PFSK-1 (cell line): Measurements from ENCODE around the gene ESR2.

Source experiments
- FOXP2 ChIP-seq: optimal IDR thresholded peaks from 2 replicates; pipeline ENCODE3; 2011; ENCODE audit warnings: borderline replicate concordance, control low read depth, inconsistent platforms; ENCODE audit not compliant: insufficient read depth; ENCODE audit errors: extremely low read length, extremely low read depth
- POLR2AphosphoS5 ChIP-seq: IDR thresholded peaks from 2 replicates; pipeline ENCODE4 v1.6.1; 2012; ENCODE audit warnings: low read depth, mild to moderate bottlenecking, control low read depth, low read length, moderate library complexity
- SIN3A ChIP-seq: IDR thresholded peaks from 2 replicates; pipeline ENCODE4 v1.6.1; 2012; ENCODE audit warnings: mild to moderate bottlenecking, low read length, moderate library complexity, borderline replicate concordance; ENCODE audit not compliant: insufficient read depth
- TAF1 ChIP-seq: IDR thresholded peaks from 2 replicates; pipeline ENCODE4 v1.6.1; 2012; ENCODE audit warnings: low read length, control low read depth, borderline replicate concordance; ENCODE audit not compliant: insufficient read depth
- TF ChIP-seq, protein P1 (sequence below), 2 experiments: IDR thresholded peaks; 2 replicates each; pipeline versions ENCODE4 v1.6.1 to v1.8.0; 2011 to 2012; ENCODE audit warnings: low read depth in 2 of 2, low read length in 2 of 2, control low read depth in 1 of 2, inconsistent platforms in 1 of 2, mild to moderate bottlenecking in 1 of 2, moderate library complexity in 1 of 2; ENCODE audit not compliant: insufficient read depth in 1 of 2

The ESR2 gene

DNA sequence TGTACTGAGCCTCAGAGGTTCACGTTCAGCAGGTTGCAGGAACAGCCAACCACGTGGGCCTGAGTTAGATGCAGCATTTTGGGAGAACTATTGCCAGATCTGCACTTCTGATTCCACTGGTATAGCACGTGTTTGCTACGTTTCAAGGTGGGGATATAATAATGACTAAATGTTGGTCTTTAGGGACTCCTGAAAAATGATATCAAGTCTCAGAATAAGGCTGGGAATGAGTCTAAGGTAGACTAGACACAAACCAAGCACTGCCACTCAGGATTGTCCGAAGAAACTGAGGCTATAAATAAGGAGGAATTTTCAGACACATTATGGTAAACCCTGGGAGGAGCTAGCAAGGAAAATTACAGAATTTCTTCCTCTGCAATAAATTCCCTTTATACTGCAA, 98.1 kb downstream of the ESR2 start:
- TF ChIP-seq FOXP2 = no peak
- TF ChIP-seq POLR2AphosphoS5 = no peak

DNA sequence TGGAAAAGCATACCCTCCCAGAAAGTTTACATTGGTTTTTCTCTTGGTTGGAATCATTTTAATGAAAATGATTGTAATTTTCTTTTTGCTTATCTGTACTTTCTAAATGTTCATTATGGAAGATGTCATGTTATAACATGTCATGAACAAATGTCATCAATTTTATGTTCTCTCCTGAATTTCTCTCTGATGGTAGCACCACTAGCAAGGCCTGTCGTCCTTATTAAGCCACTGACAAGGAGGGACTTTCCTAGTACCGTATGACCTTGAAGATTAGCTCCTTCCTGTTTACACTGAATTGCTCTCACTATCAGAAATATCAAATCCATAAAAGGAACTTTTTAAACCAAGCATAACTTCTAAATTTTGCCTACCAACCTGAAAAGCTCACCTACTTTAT, 99.0 kb downstream of the ESR2 start:
- TF ChIP-seq FOXP2 (no peak), TAF1 (no peak), POLR2AphosphoS5 (no peak), SIN3A (no peak)
- TF ChIP-seq, protein P1, sequence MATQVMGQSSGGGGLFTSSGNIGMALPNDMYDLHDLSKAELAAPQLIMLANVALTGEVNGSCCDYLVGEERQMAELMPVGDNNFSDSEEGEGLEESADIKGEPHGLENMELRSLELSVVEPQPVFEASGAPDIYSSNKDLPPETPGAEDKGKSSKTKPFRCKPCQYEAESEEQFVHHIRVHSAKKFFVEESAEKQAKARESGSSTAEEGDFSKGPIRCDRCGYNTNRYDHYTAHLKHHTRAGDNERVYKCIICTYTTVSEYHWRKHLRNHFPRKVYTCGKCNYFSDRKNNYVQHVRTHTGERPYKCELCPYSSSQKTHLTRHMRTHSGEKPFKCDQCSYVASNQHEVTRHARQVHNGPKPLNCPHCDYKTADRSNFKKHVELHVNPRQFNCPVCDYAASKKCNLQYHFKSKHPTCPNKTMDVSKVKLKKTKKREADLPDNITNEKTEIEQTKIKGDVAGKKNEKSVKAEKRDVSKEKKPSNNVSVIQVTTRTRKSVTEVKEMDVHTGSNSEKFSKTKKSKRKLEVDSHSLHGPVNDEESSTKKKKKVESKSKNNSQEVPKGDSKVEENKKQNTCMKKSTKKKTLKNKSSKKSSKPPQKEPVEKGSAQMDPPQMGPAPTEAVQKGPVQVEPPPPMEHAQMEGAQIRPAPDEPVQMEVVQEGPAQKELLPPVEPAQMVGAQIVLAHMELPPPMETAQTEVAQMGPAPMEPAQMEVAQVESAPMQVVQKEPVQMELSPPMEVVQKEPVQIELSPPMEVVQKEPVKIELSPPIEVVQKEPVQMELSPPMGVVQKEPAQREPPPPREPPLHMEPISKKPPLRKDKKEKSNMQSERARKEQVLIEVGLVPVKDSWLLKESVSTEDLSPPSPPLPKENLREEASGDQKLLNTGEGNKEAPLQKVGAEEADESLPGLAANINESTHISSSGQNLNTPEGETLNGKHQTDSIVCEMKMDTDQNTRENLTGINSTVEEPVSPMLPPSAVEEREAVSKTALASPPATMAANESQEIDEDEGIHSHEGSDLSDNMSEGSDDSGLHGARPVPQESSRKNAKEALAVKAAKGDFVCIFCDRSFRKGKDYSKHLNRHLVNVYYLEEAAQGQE (IDR thresholded peaks at IDR 0.05; ENCODE audit: insufficient read depth in 1 of 2, low read depth in 2 of 2, low read length in 2 of 2) = no peak

- TF ChIP-seq FOXP2 = no peak
Observed at GRCh38 chr14:64194404-64194803, 99.8 kb downstream of the ESR2 start.

GRCh38 chr14:64193821-64194220, 100.3 kb downstream of the ESR2 start:
- TF ChIP-seq TAF1 (no peak), SIN3A (no peak), POLR2AphosphoS5 (no peak), FOXP2 (no peak)
- TF ChIP-seq, protein P1 (IDR thresholded peaks at IDR 0.05; ENCODE audit: insufficient read depth in 1 of 2, low read depth in 2 of 2, low read length in 2 of 2) = no peak

GRCh38 chr14:64191756-64192155, 102.4 kb downstream of the ESR2 start:
- TF ChIP-seq TAF1 = no peak
- TF ChIP-seq, protein P1 (IDR thresholded peaks at IDR 0.05; ENCODE audit: insufficient read depth in 1 of 2, low read depth in 2 of 2, low read length in 2 of 2) = no peak
- TF ChIP-seq SIN3A = no peak
- no peak for TF ChIP-seq POLR2AphosphoS5
- TF ChIP-seq FOXP2 = no peak

DNA sequence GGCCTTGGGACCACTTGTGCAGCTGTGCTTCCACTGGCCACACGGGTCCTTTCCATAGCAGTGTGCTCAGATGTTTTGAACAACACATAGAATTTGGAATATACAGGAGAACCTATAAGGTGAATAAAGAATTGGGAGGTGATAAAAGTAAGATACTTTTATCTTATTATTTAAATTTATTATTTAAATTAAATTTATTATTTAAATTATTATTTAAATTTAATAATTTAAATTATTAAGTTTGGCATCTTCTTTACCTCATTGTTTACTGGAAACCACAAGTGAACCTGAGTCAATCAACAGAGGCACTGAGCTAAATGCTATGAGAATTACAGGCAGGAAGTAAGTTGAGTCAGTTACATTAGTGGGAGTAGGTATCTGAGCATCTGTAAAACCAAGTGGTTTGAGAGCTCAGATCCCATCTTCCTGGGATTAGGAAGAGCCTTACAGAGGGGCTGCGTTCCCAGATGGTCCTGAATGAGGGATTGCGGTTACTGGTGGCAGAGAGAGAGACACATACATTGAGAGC, 103.1 kb downstream of the ESR2 start:
- no peak for TF ChIP-seq SIN3A
- TF ChIP-seq FOXP2 = no peak

- no peak for TF ChIP-seq TAF1
- TF ChIP-seq, protein P1 (IDR thresholded peaks at IDR 0.05; ENCODE audit: insufficient read depth in 1 of 2, low read depth in 2 of 2, low read length in 2 of 2) = no peak
- TF ChIP-seq POLR2AphosphoS5 = no peak
- no peak for TF ChIP-seq FOXP2
- no peak for TF ChIP-seq SIN3A
Observed at GRCh38 chr14:64187331-64187730, 106.8 kb downstream of the ESR2 start.
